Testis (tissue), 2 donors: ENCODE results near the gene NPAS3.

Experiments used
- POLR2A ChIP-seq: fragments of 450-650 bp; IDR thresholded peaks from one replicate; pipeline ENCODE4 v1.6.1; 2017; ENCODE audit warnings: antibody characterized with exemption, mild to moderate bottlenecking, moderate library complexity
- TF ChIP-seq, protein P1 (sequence below), 3 experiments: fragments of 450-650 bp in 2 of 3; fragments of 200-600 bp in 1 of 3; sonication (generic) in 1 of 3; IDR thresholded peaks; one replicate each; pipeline ENCODE4 v1.5.1; 2016 to 2019; ENCODE audit warnings: antibody characterized with exemption in 3 of 3, mild to moderate bottlenecking in 2 of 3, moderate library complexity in 1 of 3

DNA sequence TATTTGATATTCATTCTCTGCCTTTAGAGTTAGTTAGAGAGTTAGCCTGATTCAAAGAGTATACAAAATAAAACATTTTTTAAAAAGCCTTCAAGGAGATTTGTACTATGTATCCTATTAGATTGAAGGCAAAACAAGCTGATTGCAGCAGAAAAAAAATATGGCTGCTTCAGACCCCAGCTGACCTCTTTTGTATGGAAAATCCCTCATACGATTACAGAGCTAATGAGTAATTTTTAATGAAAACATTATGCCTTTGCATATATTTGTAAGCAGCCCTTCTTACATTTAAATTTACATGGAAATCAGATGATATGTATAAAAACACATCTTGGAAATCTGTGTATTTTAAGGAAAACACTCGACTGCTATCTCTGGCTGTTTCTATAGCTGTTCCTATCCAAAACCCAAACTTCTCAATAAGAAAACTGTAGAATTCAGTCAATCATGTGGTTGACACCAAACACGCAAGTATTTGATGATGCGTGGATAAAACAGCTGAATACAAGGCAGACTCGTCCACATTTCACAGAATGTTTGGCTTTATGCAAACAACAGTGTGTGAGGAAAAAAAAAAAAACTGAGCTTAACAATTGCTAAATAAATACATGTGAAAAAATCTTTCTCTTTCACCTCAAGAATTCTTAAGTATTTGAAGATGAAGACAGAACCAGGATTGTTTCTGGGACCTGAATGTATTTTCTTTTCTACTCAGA lies 736.9 kb downstream of the NPAS3 start:
- TF ChIP-seq, protein P1, sequence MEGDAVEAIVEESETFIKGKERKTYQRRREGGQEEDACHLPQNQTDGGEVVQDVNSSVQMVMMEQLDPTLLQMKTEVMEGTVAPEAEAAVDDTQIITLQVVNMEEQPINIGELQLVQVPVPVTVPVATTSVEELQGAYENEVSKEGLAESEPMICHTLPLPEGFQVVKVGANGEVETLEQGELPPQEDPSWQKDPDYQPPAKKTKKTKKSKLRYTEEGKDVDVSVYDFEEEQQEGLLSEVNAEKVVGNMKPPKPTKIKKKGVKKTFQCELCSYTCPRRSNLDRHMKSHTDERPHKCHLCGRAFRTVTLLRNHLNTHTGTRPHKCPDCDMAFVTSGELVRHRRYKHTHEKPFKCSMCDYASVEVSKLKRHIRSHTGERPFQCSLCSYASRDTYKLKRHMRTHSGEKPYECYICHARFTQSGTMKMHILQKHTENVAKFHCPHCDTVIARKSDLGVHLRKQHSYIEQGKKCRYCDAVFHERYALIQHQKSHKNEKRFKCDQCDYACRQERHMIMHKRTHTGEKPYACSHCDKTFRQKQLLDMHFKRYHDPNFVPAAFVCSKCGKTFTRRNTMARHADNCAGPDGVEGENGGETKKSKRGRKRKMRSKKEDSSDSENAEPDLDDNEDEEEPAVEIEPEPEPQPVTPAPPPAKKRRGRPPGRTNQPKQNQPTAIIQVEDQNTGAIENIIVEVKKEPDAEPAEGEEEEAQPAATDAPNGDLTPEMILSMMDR (IDR thresholded peaks at IDR 0.05), result no peak
- no peak for TF ChIP-seq POLR2A
